K562 (cell line): ENCODE measurements around the gene RCOR3.

ENCODE experiments used
- BRCA1 ChIP-seq, 2 experiments: fragments of 450-650 bp in 1 of 2; sonication (generic) in 1 of 2; formaldehyde crosslinking in 1 of 2; IDR thresholded peaks; 2 replicates each; pipeline versions ENCODE4 v1.5.0 to v1.6.1; 2017 to 2020; ENCODE audit warnings: mild to moderate bottlenecking in 1 of 2, missing genetic modification reagents in 1 of 2
- HINFP ChIP-seq: fragments of 450-650 bp; conservative IDR thresholded peaks from 2 replicates; pipeline ENCODE4 v1.6.1; 2016; ENCODE audit warnings: missing genetic modification characterization, low read depth, mild to moderate bottlenecking, control low read depth, missing compliant biosample characterization
- KDM1A ChIP-seq, 2 experiments: fragments of 450-650 bp; IDR thresholded peaks; 2 replicates each; pipeline ENCODE4 v1.6.1; 2016; ENCODE audit warnings: mild to moderate bottlenecking in 2 of 2
- SPI1 ChIP-seq: IDR thresholded peaks from 2 replicates; pipeline ENCODE4 v1.6.1; 2011; ENCODE audit warnings: low read depth, low read length, control low read depth, borderline replicate concordance
- ZFP30 ChIP-seq: fragments of 250-450 bp; sonication (Bioruptor Pico); IDR thresholded peaks from 2 replicates; pipeline ENCODE4 v1.8.0; 2022; ENCODE audit warnings: moderate library complexity, mild to moderate bottlenecking, inconsistent platforms, borderline replicate concordance
- ZNF280A ChIP-seq: fragments of 450-650 bp; IDR thresholded peaks from 2 replicates; pipeline ENCODE4 v1.6.1; 2018; ENCODE audit warnings: mild to moderate bottlenecking, low read depth; ENCODE audit not compliant: partially characterized antibody
- ZNF282 ChIP-seq: sonication (generic); formaldehyde crosslinking; IDR thresholded peaks from 2 replicates; pipeline ENCODE4 v1.8.1; 2023; ENCODE audit warnings: missing genetic modification reagents
- ZNF407 ChIP-seq: fragments of 450-650 bp; IDR thresholded peaks from 2 replicates; pipeline ENCODE4 v1.6.1; 2016; ENCODE audit warnings: low read depth
- ZNF830 ChIP-seq: fragments of 250-450 bp; sonication (Bioruptor Pico); IDR thresholded peaks from 2 replicates; pipeline ENCODE4 v1.5.0; 2021; ENCODE audit warnings: mild to moderate bottlenecking
- TF ChIP-seq, protein P1 (sequence below), 2 experiments: fragments of 450-650 bp; formaldehyde crosslinking in 1 of 2; IDR thresholded peaks; 2 replicates each; pipeline versions ENCODE4 v1.4.0 to v1.6.1; 2014 to 2020; ENCODE audit warnings: mild to moderate bottlenecking in 2 of 2, borderline replicate concordance in 1 of 2, low read depth in 1 of 2
- TF ChIP-seq, protein P2 (sequence below), 3 experiments: IDR thresholded peaks in 2 of 3; conservative IDR thresholded peaks in 1 of 3; 2 replicates each; pipeline ENCODE4 v1.5.1; 2011 to 2012; ENCODE audit warnings: low read length in 3 of 3, mild to moderate bottlenecking in 3 of 3, control low read depth in 2 of 3, improper control_type of control experiment in 1 of 3, inconsistent platforms in 1 of 3, low read depth in 1 of 3, mixed read lengths in 1 of 3, moderate library complexity in 1 of 3; ENCODE audit not compliant: insufficient read depth in 2 of 3

- TF ChIP-seq ZNF282 (no peak), SPI1 (no peak), ZFP30 (no peak), ZNF407 (no peak), HINFP (no peak), KDM1A (IDR thresholded peaks at IDR 0.05) (no peak), BRCA1 (IDR thresholded peaks at IDR 0.05) (no peak), BRCA1 (CRISPR knock-in tag; IDR thresholded peaks at IDR 0.05) (no peak), ZNF280A (no peak), ZNF830 (no peak)
- TF ChIP-seq, protein P1, sequence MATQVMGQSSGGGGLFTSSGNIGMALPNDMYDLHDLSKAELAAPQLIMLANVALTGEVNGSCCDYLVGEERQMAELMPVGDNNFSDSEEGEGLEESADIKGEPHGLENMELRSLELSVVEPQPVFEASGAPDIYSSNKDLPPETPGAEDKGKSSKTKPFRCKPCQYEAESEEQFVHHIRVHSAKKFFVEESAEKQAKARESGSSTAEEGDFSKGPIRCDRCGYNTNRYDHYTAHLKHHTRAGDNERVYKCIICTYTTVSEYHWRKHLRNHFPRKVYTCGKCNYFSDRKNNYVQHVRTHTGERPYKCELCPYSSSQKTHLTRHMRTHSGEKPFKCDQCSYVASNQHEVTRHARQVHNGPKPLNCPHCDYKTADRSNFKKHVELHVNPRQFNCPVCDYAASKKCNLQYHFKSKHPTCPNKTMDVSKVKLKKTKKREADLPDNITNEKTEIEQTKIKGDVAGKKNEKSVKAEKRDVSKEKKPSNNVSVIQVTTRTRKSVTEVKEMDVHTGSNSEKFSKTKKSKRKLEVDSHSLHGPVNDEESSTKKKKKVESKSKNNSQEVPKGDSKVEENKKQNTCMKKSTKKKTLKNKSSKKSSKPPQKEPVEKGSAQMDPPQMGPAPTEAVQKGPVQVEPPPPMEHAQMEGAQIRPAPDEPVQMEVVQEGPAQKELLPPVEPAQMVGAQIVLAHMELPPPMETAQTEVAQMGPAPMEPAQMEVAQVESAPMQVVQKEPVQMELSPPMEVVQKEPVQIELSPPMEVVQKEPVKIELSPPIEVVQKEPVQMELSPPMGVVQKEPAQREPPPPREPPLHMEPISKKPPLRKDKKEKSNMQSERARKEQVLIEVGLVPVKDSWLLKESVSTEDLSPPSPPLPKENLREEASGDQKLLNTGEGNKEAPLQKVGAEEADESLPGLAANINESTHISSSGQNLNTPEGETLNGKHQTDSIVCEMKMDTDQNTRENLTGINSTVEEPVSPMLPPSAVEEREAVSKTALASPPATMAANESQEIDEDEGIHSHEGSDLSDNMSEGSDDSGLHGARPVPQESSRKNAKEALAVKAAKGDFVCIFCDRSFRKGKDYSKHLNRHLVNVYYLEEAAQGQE (IDR thresholded peaks at IDR 0.05; ENCODE audit: borderline replicate concordance), result no peak
- TF ChIP-seq, protein P1 (CRISPR knock-in tag; IDR thresholded peaks at IDR 0.05; ENCODE audit: low read depth), result no peak
- TF ChIP-seq, protein P2, sequence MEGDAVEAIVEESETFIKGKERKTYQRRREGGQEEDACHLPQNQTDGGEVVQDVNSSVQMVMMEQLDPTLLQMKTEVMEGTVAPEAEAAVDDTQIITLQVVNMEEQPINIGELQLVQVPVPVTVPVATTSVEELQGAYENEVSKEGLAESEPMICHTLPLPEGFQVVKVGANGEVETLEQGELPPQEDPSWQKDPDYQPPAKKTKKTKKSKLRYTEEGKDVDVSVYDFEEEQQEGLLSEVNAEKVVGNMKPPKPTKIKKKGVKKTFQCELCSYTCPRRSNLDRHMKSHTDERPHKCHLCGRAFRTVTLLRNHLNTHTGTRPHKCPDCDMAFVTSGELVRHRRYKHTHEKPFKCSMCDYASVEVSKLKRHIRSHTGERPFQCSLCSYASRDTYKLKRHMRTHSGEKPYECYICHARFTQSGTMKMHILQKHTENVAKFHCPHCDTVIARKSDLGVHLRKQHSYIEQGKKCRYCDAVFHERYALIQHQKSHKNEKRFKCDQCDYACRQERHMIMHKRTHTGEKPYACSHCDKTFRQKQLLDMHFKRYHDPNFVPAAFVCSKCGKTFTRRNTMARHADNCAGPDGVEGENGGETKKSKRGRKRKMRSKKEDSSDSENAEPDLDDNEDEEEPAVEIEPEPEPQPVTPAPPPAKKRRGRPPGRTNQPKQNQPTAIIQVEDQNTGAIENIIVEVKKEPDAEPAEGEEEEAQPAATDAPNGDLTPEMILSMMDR (IDR thresholded peaks at IDR 0.05 in 2 of 3, conservative IDR thresholded peaks at IDR 0.05 in 1 of 3; ENCODE audit: insufficient read depth in 2 of 3, low read depth in 1 of 3, low read length in 3 of 3), result no peak
Measured at GRCh38 chr1:211313392-211313791, 54.2 kb downstream of the RCOR3 start.
